A673 (cell line): ENCODE results near the gene EGFL8. TPM values are rescaled to one million over a fixed set of nuclear protein-coding genes. Genes with fewer than 3 reads are reported as not detected.
A peak's percentile ranks its signal among the peaks of the same experiment; 100 is the strongest.

ENCODE experiments used
- BruUV-seq: library from RNA; stranded (reverse); fragments of 400-500 nt; replicated peaks from 2 replicates; lab custom pipeline; 2021; lab: Mats Ljungman, UMichigan
- CTCF ChIA-PET: fragments of 300-600 bp; sonication (Branson Sonifier 250); formaldehyde crosslinking; loops from one replicate; lab custom pipeline; 2022; ENCODE audit warnings: antibody characterized with exemption; lab: Charles Lee
- POLR2A ChIA-PET: fragments of 300-600 bp; sonication (Branson Sonifier 250); formaldehyde crosslinking; loops from one replicate; lab custom pipeline; 2022; ENCODE audit warnings: antibody characterized with exemption; ENCODE audit not compliant: low non-redundant PET; lab: Charles Lee
- DNase-seq: peaks from one replicate; pipeline ENCODE4 v3.0.0-alpha.2; 2015; ENCODE audit warnings: low spot score
- H3K27ac ChIP-seq: fragments of 200-600 bp; sonication (generic); 2 replicates; pipeline ENCODE4 v1.5.1; 2016; ENCODE audit warnings: mixed run types, low read depth, mild to moderate bottlenecking, mixed read lengths, antibody characterized with exemption, low read length; ENCODE audit not compliant: poor library complexity, severe bottlenecking
- H3K27me3 ChIP-seq: fragments of 200-600 bp; sonication (generic); replicated peaks from 2 replicates; pipeline ENCODE4 v1.6.1; 2017; ENCODE audit warnings: mixed run types, low read depth, mild to moderate bottlenecking, mixed read lengths, antibody characterized with exemption, low read length; ENCODE audit not compliant: insufficient read depth, poor library complexity
- H3K36me3 ChIP-seq: fragments of 200-600 bp; sonication (generic); 2 replicates; pipeline ENCODE4 v1.6.1; 2016; ENCODE audit warnings: mixed run types, mild to moderate bottlenecking, mixed read lengths, antibody characterized with exemption, low read length; ENCODE audit not compliant: insufficient read depth, poor library complexity, severe bottlenecking
- H3K4me1 ChIP-seq: fragments of 200-600 bp; sonication (generic); 2 replicates; pipeline ENCODE4 v1.6.1; 2017; ENCODE audit warnings: mixed run types, mild to moderate bottlenecking, mixed read lengths, antibody characterized with exemption, low read length; ENCODE audit not compliant: insufficient read depth, poor library complexity, severe bottlenecking
- H3K4me3 ChIP-seq: fragments of 200-600 bp; sonication (generic); 2 replicates; pipeline ENCODE4 v1.5.1; 2016; ENCODE audit warnings: low read depth, mixed run types, mild to moderate bottlenecking, mixed read lengths, low read length; ENCODE audit not compliant: poor library complexity, severe bottlenecking
- H3K9me3 ChIP-seq: fragments of 200-600 bp; sonication (generic); 2 replicates; pipeline ENCODE4 v1.6.1; 2016; ENCODE audit warnings: mixed run types, low read depth, mild to moderate bottlenecking, mixed read lengths, antibody characterized with exemption, low read length; ENCODE audit not compliant: poor library complexity, severe bottlenecking
- CTCF ChIP-seq: fragments of 300-800, 200-600 bp; sonication (generic); conservative IDR thresholded peaks from 2 replicates; pipeline ENCODE4 v1.5.1; 2017; ENCODE audit warnings: low read depth, mild to moderate bottlenecking, antibody characterized with exemption, low read length, moderate library complexity, mixed read lengths
- EZH2 ChIP-seq: fragments of 200-600 bp; sonication (generic); IDR thresholded peaks from 2 replicates; pipeline ENCODE4 v1.6.1; 2017; ENCODE audit warnings: borderline replicate concordance, low read depth, mild to moderate bottlenecking, mixed read lengths, antibody characterized with exemption, low read length; ENCODE audit not compliant: poor library complexity, severe bottlenecking
- intact Hi-C: fragments of 100-400 bp; cut with micrococcal nuclease; formaldehyde crosslinking; loops from one replicate; pipeline ENCODE4 v1.10.0; 2022; ENCODE audit not compliant: unreplicated experiment
- total RNA-seq: library from RNA; stranded (reverse); gene quantifications from 2 replicates; pipeline ENCODE4 v1.2.3, GENCODE V29; 2021

The EGFL8 gene
- total RNA-seq, 1 experiment from 2014 or later, result 32.4 TPM

GRCh38 chr6:32189069-32189741, 24.8 kb downstream of the EGFL8 start:
- intact Hi-C loops, result no loop called here
- Histone ChIP-seq H3K27ac (peak overlapping the region; percentile 94), H3K27me3 (no peaks in the 10 kb centered on the region), H3K9me3 (no peaks in the 10 kb centered on the region), H3K4me3 (peak overlapping the region; percentile 69), H3K4me1 (peaks cover 20% of the 10 kb centered on the region), H3K36me3 (peaks cover 22% of the 10 kb centered on the region)
- POLR2A ChIA-PET, result no interaction called here
- CTCF ChIA-PET, result no interaction called here
- TF ChIP-seq CTCF, result no peak
- no peak for TF ChIP-seq EZH2
- BruUV-seq, result no TSS peak
- DNase-seq, result no peak

- Histone ChIP-seq H3K27me3 (no peaks in the 10 kb centered on the region), H3K27ac (peak overlapping the region; percentile 94), H3K4me3 (peak overlapping the region; percentile 69), H3K36me3 (peaks cover 20% of the 10 kb centered on the region), H3K4me1 (peaks cover 23% of the 10 kb centered on the region), H3K9me3 (no peaks in the 10 kb centered on the region)
- ChIA-PET POLR2A (no interaction called here), CTCF (no interaction called here)
- TF ChIP-seq CTCF, result no peak
- TF ChIP-seq EZH2, result no peak
- DNase-seq, result no peak
- BruUV-seq, result no TSS peak
- intact Hi-C loops, result no loop called here
These were observed 25.3 kb downstream of the EGFL8 start for GRCh38 chr6:32189742-32190053.

GRCh38 chr6:32190054-32190851, 25.9 kb downstream of the EGFL8 start, which contains the start of gene PBX2:
Gene PBX2, minus strand, starts transcription at chr6:32190202. Its CDS starts 287 bp downstream, at chr6:32189915.
- POLR2A ChIA-PET, result no interaction called here
- DNase-seq, result peak; percentile 94
- CTCF ChIA-PET, result interaction anchor here (0.5 to 0.9 kb wide), 3 partner anchors 26 to 1058 kb away, joined by 3 read pairs; partner anchors contain the start of genes ATF6B and EGFL8
- Histone ChIP-seq H3K4me1 (peaks cover 28% of the 10 kb centered on the region), H3K27ac (peak within 1 kb of the TSS; percentile 94), H3K27me3 (no peaks in the 10 kb centered on the region), H3K36me3 (peaks cover 20% of the 10 kb centered on the region), H3K4me3 (peak within 1 kb of the TSS; percentile 69), H3K9me3 (no peaks in the 10 kb centered on the region)
- TF ChIP-seq EZH2 (no peak), CTCF (no peak)
- intact Hi-C loops, result no loop called here
- TSS peak; percentile 95 for BruUV-seq
